GM10847 (cell line): ENCODE results near the gene GRAMD2B.

Experiments used
- POLR2A ChIP-seq: IDR thresholded peaks from 2 replicates; pipeline ENCODE4 v1.6.1; 2011; ENCODE audit not compliant: insufficient read length; ENCODE audit errors: extremely low read depth

Gene GRAMD2B

GRCh38 chr5:126438267-126438666, 15.1 kb downstream of the GRAMD2B start:
- no peak for TF ChIP-seq POLR2A

GRCh38 chr5:126438868-126439267, 15.7 kb downstream of the GRAMD2B start:
- TF ChIP-seq POLR2A = no peak

GRCh38 chr5:126441230-126441629, 18.0 kb downstream of the GRAMD2B start:
- TF ChIP-seq POLR2A = no peak

GRCh38 chr5:126443374-126443851, 20.2 kb downstream of the GRAMD2B start:
- no peak for TF ChIP-seq POLR2A

GRCh38 chr5:126444137-126444536, 20.9 kb downstream of the GRAMD2B start:
- TF ChIP-seq POLR2A = no peak

GRCh38 chr5:126445502-126446174, 22.4 kb downstream of the GRAMD2B start:
- TF ChIP-seq POLR2A = no peak

GRCh38 chr5:126446498-126447224, 23.5 kb downstream of the GRAMD2B start:
- TF ChIP-seq POLR2A = no peak

- TF ChIP-seq POLR2A = no peak
Measured at GRCh38 chr5:126448720-126449119, 25.5 kb downstream of the GRAMD2B start.

GRCh38 chr5:126449751-126450271, 26.6 kb downstream of the GRAMD2B start:
- no peak for TF ChIP-seq POLR2A

- no peak for TF ChIP-seq POLR2A
Measured at GRCh38 chr5:126450346-126450745, 27.1 kb downstream of the GRAMD2B start.

GRCh38 chr5:126450907-126451306, 27.7 kb downstream of the GRAMD2B start:
- TF ChIP-seq POLR2A = no peak

GRCh38 chr5:126452477-126452876, 29.3 kb downstream of the GRAMD2B start:
- TF ChIP-seq POLR2A = no peak

GRCh38 chr5:126454081-126454480, 30.9 kb downstream of the GRAMD2B start:
- no peak for TF ChIP-seq POLR2A

- TF ChIP-seq POLR2A = no peak
Measured at GRCh38 chr5:126454535-126454934, 31.3 kb downstream of the GRAMD2B start.

- no peak for TF ChIP-seq POLR2A
Measured at GRCh38 chr5:126455264-126455663, 32.1 kb downstream of the GRAMD2B start.

GRCh38 chr5:126455728-126456127, 32.5 kb downstream of the GRAMD2B start:
- TF ChIP-seq POLR2A = no peak

- TF ChIP-seq POLR2A = no peak
Measured at GRCh38 chr5:126456217-126456820, 33.1 kb downstream of the GRAMD2B start.

GRCh38 chr5:126460459-126460858, 37.2 kb downstream of the GRAMD2B start:
- no peak for TF ChIP-seq POLR2A
